Natural killer cell treated with Interleukin-12 subunit alpha and Interleukin-12 subunit beta and Interleukin-15 and Interleukin-18, amount 100 ng/mL, for 72 hours (primary cell): ENCODE results near the gene GIMAP6. TPM values are rescaled to one million over a fixed set of nuclear protein-coding genes. Genes with fewer than 3 reads are reported as not detected.
"Not testable (repeated sequence)": the region's sequence is repeated elsewhere in the genome, so short reads cannot be mapped to it uniquely, and the experiment has no call there.

Experiments used
- ATAC-seq, 2 donors: fragments of 150-1000 bp; cut with Tn5 transposase in 1 of 2; sonication (Bioruptor Pico), chemical (Tn5 transposase) in 1 of 2; 2 replicates each; pipeline ENCODE4 v1.10.0; 2021
- DNase-seq: peaks from one replicate; pipeline ENCODE4 v3.0.0; 2022; ENCODE audit warnings: low spot score
- H3K27ac Mint-ChIP-seq, 2 donors: 1 replicate in 1 of 2; 2 replicates in 1 of 2; pipeline ENCODE4 v1.8.0; 2022; ENCODE audit warnings: mixed read lengths in 2 of 2, mild to moderate bottlenecking in 1 of 2, moderate library complexity in 1 of 2
- H3K27me3 Mint-ChIP-seq, 2 donors: 1 replicate in 1 of 2; 2 replicates in 1 of 2; pipeline ENCODE4 v1.8.0; 2022; ENCODE audit warnings: mixed read lengths in 2 of 2
- H3K36me3 Mint-ChIP-seq: one replicate; pipeline ENCODE4 v1.8.0; 2022; ENCODE audit warnings: mixed read lengths
- H3K4me1 Mint-ChIP-seq, 2 donors: 1 replicate in 1 of 2; 2 replicates in 1 of 2; pipeline ENCODE4 v1.8.0; 2022; ENCODE audit warnings: low read depth in 2 of 2, mixed read lengths in 2 of 2, mild to moderate bottlenecking in 1 of 2
- H3K4me3 Mint-ChIP-seq: one replicate; pipeline ENCODE4 v1.8.0; 2022; ENCODE audit warnings: mixed read lengths
- H3K9me3 Mint-ChIP-seq: 2 replicates; pipeline ENCODE4 v1.8.0; 2022; ENCODE audit warnings: mixed read lengths
- total RNA-seq, 2 donors: library from RNA; stranded (reverse); gene quantifications; one replicate each; pipeline ENCODE4 v1.2.3, GENCODE V29; 2022

The GIMAP6 gene
- total RNA-seq, 2 donors from 2014 or later = 55.8 to 88.4 TPM

DNA sequence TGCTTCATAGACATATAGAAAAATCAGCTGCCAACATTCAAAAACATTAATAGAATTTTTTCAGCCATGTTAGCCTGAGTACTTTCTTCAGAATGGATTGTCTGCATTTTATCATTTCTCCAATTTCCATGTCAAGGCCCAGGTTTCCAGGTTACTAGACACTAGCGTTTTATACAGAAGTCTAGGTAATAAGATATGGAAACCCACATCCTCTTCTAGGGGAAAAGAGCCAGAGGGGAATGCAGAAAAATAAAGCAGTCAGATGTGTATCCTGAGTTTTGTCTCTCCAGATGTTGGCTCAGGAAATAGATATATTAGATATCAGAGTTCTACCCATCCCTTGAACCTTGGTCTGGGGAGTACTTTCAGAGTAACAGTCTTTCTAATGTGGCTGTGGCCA is 44.6 kb downstream of the GIMAP6 start:
- no peak for DNase-seq
- Mint-ChIP-seq H3K9me3 (peaks cover 18% of the 10 kb centered on the region), H3K4me1 (peaks cover 32 to 41% of the 10 kb centered on the region in 2 donors), H3K27ac (peak overlapping the region; percentile 82 to 84), H3K4me3 (no peak overlapping the region), H3K36me3 (peaks cover 37% of the 10 kb centered on the region), H3K27me3 (no peaks in the 10 kb centered on the region)
- no peak for ATAC-seq

DNA sequence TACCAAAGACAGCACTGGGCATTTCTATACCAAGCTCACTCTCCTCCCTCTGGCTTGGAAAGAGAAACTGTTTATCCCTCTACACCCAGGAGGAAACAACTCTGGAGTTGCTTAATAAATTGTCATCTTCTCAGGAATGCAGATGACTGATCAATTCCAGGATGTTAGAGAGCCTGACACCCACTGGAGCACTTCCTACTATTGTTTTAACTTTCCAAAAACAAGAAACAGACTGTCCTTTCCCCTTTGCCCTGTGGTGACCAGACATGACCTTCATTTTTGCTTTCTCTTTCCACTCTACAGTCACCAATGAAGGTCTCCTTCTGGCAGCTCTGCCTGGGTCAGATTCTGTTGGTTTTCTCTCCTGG is 45.4 kb downstream of the GIMAP6 start:
- H3K4me3 Mint-ChIP-seq = peak overlapping the region; percentile 78
- no peaks in the 10 kb centered on the region for H3K27me3 Mint-ChIP-seq
- peaks cover 10% of the 10 kb centered on the region for H3K9me3 Mint-ChIP-seq
- H3K27ac Mint-ChIP-seq = peak overlapping the region; percentile 82 to 84
- no peak for DNase-seq
- peaks cover 32% of the 10 kb centered on the region for H3K36me3 Mint-ChIP-seq
- ATAC-seq = peak; percentile 79 to 92
- peaks cover 29 to 38% of the 10 kb centered on the region in 2 donors for H3K4me1 Mint-ChIP-seq

DNA sequence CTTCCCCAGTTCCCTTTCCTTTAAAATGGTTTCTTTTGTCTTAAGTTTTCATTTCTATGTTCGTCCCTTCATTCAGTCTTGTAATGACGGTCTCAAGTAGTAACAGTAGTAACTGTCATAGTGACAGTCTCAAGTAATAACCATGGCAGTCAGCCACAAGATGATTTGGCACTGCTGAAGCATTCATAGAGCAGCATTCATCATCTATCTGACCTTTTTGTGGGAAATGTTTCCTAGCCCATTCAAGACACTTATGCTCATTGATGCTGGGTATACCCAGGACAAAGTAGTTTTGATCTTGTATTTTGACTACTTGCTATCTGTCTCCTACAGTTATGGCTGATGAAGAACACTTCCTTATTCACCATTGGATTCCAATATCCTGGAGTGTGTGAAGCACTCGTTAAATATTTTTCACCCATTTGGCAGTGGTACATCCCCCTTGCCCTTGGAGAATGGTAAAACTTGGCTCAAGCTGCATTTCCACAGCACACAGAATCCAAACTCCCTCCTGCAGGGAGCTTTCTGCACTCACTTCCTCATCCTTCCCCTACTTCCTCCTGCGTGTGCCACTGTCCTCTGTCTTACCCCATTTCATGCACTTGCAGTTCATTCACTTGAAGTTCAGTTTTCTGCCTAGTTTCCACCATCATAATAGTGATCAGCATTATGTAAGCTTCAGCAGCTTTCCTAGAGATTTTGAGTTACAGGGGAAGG is 46.0 kb downstream of the GIMAP6 start:
- Mint-ChIP-seq H3K36me3 (peaks cover 30% of the 10 kb centered on the region), H3K27me3 (no peaks in the 10 kb centered on the region), H3K27ac (peak overlapping the region; percentile 82 to 84), H3K9me3 (peaks cover 7% of the 10 kb centered on the region), H3K4me1 (peaks cover 29 to 36% of the 10 kb centered on the region in 2 donors), H3K4me3 (peak overlapping the region; percentile 78)
- ATAC-seq (peak; percentile 64 to 72), DNase-seq (no peak)

DNA sequence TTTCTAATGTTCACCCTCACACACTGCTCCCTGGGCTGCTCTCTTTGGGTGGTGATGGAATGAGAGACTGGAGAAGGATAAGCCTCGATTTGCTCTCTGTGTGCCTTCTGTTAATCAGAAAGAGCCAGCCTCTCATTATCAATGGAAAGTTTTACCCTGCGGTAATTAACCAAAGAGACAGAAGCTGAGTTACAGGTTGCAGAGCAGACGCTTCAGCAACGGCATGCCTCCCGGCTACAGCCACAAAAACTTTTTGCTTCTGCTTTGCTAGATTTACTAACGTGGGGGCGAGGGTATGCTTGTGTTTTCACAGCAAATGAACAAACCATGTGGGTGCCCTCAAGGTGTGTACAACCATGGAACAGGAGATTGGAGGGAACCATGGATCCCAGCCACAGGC is 47.0 kb downstream of the GIMAP6 start:
- Mint-ChIP-seq H3K36me3 (peaks cover 38% of the 10 kb centered on the region), H3K4me1 (peaks cover 37 to 39% of the 10 kb centered on the region in 2 donors), H3K4me3 (peak overlapping the region; percentile 78), H3K27me3 (no peaks in the 10 kb centered on the region), H3K27ac (peak overlapping the region; percentile 82 to 84), H3K9me3 (peaks cover 12% of the 10 kb centered on the region)
- ATAC-seq (no peak), DNase-seq (no peak)

DNA sequence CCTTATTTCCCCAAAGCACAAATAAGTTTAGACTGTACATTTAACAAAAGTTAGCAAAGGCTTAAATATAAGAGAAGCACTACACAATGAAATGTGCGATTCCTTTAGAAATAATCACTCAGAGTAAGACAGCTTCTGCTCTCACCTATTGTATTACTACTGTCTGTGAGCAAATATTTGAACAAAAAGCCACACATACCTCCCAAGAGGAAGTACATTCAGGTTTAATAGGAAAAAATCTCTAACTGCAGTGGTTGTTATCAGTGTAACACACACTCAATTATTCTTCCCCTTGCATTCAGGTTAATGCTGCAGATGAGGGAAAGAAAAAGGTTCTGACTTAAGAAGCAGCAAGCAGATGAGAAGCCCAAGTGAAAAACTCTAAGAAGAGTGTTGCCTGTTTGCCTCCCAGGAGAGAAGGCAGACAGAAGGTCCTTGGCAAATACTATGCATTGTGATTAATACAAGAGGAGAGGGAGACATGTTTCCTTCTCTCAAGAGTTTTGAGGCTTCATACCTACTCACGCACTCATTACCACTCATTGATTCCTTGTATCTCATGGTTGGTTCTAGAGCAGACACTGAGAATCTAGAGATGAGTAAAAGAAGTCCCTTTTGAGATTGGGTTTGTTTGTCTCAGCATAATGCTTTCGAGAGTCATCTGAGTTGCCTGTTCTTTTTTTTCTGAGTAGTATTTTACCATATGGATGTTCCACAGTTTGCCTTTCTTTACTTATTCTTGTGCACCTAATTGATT is 51.4 kb downstream of the GIMAP6 start:
- Mint-ChIP-seq H3K4me3 (peak overlapping the region; percentile 27), H3K27ac (peak overlapping the region; percentile 24 to 40), H3K4me1 (peaks cover 27 to 32% of the 10 kb centered on the region in 2 donors), H3K27me3 (no peaks in the 10 kb centered on the region), H3K36me3 (peaks cover 59% of the 10 kb centered on the region), H3K9me3 (peaks cover 23% of the 10 kb centered on the region)
- ATAC-seq = peak in 1 of 2 donors; percentile 44
- DNase-seq = no peak

DNA sequence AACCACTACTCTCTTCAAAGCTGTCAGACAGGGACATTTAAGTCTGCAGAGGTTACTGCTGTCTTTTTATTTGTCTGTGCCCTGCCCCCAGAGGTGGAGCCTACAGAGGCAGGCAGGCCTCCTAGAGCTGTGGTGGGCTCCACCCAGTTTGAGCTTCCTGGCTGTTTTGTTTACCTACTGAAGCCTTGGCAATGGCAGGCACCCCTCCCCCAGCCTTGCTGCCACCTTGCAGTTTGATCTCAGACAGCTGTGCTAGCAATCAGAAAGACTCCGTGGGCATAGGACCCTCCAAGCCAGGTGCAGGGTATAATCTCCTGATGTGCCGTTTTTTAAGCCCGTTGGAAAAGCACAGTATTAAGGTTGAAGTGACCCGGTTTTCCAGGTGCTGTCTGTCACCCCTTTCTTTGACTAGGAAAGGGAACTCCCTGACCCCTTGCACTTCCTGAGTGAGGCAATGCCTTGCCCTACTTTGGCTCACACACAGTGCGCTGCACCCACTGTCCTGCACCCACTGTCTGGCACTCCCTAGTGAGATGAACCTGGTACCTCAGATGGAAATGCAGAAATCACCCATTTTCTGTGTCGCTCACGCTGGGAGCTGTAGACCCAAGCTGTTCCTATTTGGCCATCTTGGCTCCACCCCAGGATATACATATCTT is 52.1 kb downstream of the GIMAP6 start:
- Mint-ChIP-seq H3K36me3 (peaks cover 67% of the 10 kb centered on the region), H3K9me3 (peaks cover 23% of the 10 kb centered on the region), H3K4me1 (peaks cover 26 to 28% of the 10 kb centered on the region in 2 donors), H3K27ac (peak overlapping the region; percentile 24 to 40), H3K4me3 (peak overlapping the region; percentile 27)
- not testable (repeated sequence) for DNase-seq, ATAC-seq, H3K27me3 Mint-ChIP-seq

Other genes starting within 250 kb of the GIMAP6 start
- 10 to 100 TPM; 10.2 to 13.7 TPM for gene GIMAP8, start 181.8 kb downstream of the GIMAP6 start, total RNA-seq
- gene GIMAP7, start 117.5 kb downstream of the GIMAP6 start, total RNA-seq = 10 to 100 TPM; 50.5 to 60.4 TPM
- 100 to 1,000 TPM in 1 of 2 donors, 10 to 100 TPM in 1; 83.6 to 245 TPM for gene GIMAP4, start 65.0 kb downstream of the GIMAP6 start, total RNA-seq
- 10 to 100 TPM; 26.1 to 39.2 TPM for gene GIMAP2, start 53.3 kb upstream of the GIMAP6 start, total RNA-seq
- 1 to 10 TPM; 6.6 to 8.8 TPM for gene GIMAP1, start 84.2 kb upstream of the GIMAP6 start, total RNA-seq
- 100 to 1,000 TPM in 1 of 2 donors, 10 to 100 TPM in 1; 75.5 to 136 TPM for gene GIMAP5, start 105.0 kb upstream of the GIMAP6 start, total RNA-seq
- 1 to 10 TPM in 1 of 2 donors, not detected in 1; 1.2 TPM for gene TMEM176B, start 168.0 kb upstream of the GIMAP6 start, total RNA-seq
- under 1 TPM in 1 of 2 donors, not detected in 1; 0.64 TPM for gene TMEM176A, start 168.4 kb upstream of the GIMAP6 start, total RNA-seq
- not detected for gene AOC1, start 220.1 kb upstream of the GIMAP6 start, total RNA-seq